ENCODE results near the gene PICALM. TPM values are rescaled to one million over a fixed set of nuclear protein-coding genes. Genes with fewer than 3 reads are reported as not detected.

PICALM gene
- total and polyA plus RNA-seq, 2 of the 8 experiments (the other 6 are each of a cell fraction or from before 2014, with no cell fraction given), result 69.4 to 71.3 TPM

- TF ChIP-seq ATF2 (IDR thresholded peaks at IDR 0.05; ENCODE audit: low read length) (no peak), CBX8 (IDR thresholded peaks at IDR 0.05; ENCODE audit: borderline replicate concordance, low read depth, low read length) (no peak), POLR2A (IDR thresholded peaks at IDR 0.05; ENCODE audit: control extremely low read depth in 1 of 2, low read depth in 2 of 2, low read length in 2 of 2) (peak in 1 of 2 experiments; percentile 86; a peak in 2 of 3 replicates), CHD1 (IDR thresholded peaks at IDR 0.05; ENCODE audit: low read depth, low read length) (no peak), CHD2 (IDR thresholded peaks at IDR 0.05; ENCODE audit: low read length) (no peak), BRCA1 (IDR thresholded peaks at IDR 0.05; ENCODE audit: low read depth, low read length) (no peak), KDM5A (IDR thresholded peaks at IDR 0.05; ENCODE audit: low read length) (no peak), BACH1 (IDR thresholded peaks at IDR 0.05; ENCODE audit: low read length) (0 out of 2 replicates have a peak, but pooled peaks have one; percentile 29), ATF3 (IDR thresholded peaks at IDR 0.05; ENCODE audit: insufficient read depth, low read depth, low read length) (peak; percentile 83), SIX5 (IDR thresholded peaks at IDR 0.05; ENCODE audit: low read depth, low read length) (no peak)
Observed at GRCh38 chr11:86068951-86069407, at the start of gene PICALM (continued).

Measured in H1 (cell line).